ENCODE measurements around the gene TMEM30A. TPM values are rescaled to one million over a fixed set of nuclear protein-coding genes. Genes with fewer than 3 reads are reported as not detected.

Gene TMEM30A
- total and polyA plus RNA-seq, 2 experiments from 2014 or later = 30.0 to 33.5 TPM

DNA sequence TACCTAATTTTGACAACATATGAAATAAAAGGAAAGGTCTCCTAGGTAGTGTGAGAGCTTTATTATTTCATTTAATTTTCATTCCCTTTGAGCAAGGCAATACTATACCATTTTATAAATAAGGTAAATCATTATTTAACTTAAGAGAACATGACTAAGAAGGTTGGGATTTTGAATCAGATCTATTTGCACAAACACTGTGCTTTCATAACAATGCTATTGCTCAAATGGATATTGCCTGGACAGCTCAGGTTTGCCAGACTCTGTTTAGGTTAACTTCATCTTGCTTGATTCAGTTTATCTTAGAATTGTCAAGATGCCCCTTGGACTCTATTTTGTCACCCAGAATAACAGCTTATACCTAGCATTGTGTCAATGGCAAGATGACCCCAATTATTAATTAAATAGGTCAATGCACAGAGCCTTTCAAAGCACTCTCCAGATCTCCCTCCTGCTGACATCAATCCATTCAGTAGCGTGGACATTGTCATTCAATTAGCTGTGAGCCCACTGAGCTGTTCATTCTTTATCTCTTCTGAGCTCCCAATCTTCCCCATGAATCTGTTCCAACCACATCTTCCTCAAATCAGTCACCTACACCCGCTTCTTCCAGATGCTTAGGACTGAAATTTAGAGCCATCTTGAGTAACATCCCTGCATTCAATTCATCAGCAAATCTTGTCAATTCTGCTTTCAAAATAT is 42.1 kb upstream of the TMEM30A start:
- no peak overlapping the region for H3K4me3 ChIP-seq
- TF ChIP-seq, protein P1, sequence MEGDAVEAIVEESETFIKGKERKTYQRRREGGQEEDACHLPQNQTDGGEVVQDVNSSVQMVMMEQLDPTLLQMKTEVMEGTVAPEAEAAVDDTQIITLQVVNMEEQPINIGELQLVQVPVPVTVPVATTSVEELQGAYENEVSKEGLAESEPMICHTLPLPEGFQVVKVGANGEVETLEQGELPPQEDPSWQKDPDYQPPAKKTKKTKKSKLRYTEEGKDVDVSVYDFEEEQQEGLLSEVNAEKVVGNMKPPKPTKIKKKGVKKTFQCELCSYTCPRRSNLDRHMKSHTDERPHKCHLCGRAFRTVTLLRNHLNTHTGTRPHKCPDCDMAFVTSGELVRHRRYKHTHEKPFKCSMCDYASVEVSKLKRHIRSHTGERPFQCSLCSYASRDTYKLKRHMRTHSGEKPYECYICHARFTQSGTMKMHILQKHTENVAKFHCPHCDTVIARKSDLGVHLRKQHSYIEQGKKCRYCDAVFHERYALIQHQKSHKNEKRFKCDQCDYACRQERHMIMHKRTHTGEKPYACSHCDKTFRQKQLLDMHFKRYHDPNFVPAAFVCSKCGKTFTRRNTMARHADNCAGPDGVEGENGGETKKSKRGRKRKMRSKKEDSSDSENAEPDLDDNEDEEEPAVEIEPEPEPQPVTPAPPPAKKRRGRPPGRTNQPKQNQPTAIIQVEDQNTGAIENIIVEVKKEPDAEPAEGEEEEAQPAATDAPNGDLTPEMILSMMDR (IDR thresholded peaks at IDR 0.05; ENCODE audit: low read depth, low read length) = no peak

DNA sequence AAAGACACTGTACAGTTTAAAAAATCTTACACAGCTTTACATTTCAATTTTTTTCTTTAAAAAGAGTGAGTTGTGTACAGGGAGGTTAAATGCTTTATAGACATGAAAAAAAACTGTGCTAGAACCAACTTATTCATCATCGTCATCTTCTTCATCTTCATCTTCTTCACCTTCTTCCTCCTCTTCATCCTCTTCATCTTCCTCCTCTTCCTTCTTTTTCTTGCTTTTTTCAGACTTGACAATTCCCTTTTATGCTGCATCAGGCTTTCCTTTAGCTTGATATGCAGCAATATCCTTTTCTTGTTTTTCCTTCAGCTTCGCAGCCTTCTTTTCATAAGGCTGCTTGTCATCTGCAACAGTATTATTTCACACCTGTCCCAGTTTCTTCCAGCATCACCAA is 34.3 kb upstream of the TMEM30A start:
- H3K4me1 ChIP-seq (ENCODE audit: low read depth) = peaks cover 15% of the 10 kb centered on the region
- H3K27me3 ChIP-seq = no peaks in the 10 kb centered on the region
- H3K9me3 ChIP-seq (ENCODE audit: low read depth) = no peaks in the 10 kb centered on the region
- H3K4me3 ChIP-seq = no peak overlapping the region
- peaks cover 11% of the 10 kb centered on the region for H3K36me3 ChIP-seq
- no peak overlapping the region for H3K27ac ChIP-seq
- no peak for DNase-seq (ENCODE audit: low read depth in 1 of 2, low spot score in 1 of 2)
- TF ChIP-seq, protein P1 (IDR thresholded peaks at IDR 0.05; ENCODE audit: low read depth, low read length) = no peak

More for the DNA sequence above, 42.1 kb upstream of the TMEM30A start:
- Histone ChIP-seq H3K36me3 (peaks cover 5% of the 10 kb centered on the region), H3K27ac (no peak overlapping the region), H3K4me1 (ENCODE audit: low read depth) (no peaks in the 10 kb centered on the region), H3K27me3 (no peaks in the 10 kb centered on the region), H3K9me3 (ENCODE audit: low read depth) (no peaks in the 10 kb centered on the region)
- peak in 1 of 2 donors; percentile 27 for DNase-seq (ENCODE audit: low read depth in 1 of 2, low spot score in 1 of 2)

DNA sequence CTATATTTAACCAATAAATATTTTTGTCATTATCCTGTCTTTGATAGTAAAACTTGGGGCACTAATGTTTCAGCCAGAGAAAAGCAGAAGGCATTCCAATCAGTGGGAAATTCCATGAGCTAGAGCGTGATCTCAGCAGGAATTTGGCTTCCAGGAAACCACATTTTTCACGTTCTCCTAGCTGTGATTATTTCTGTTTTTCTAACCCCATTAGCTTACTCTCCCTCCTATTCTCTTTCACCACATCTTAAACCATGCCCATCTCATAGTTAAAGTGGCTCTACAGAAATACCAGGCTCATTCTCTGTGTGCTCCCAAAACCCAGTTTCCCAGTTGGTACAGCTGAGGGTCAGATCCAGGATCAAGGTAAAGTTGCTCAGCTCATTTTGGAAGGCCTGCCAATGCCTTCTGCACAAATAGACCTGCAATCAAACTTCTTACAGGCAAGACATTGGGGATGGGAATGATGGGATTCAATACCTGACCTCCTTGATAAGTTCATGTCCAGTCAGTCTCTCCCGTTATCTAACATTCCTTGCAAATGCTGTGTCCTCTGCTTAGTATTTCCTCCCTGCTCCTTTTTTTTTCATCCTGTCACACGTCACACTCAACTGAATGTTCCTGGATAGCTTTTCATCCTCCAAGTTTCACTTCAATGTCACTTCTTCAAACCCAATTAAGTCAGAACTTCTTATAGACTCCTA is 33.1 kb upstream of the TMEM30A start:
- TF ChIP-seq, protein P1 (IDR thresholded peaks at IDR 0.05; ENCODE audit: low read depth, low read length) = no peak
- peak; percentile 24 to 86 for DNase-seq (ENCODE audit: low read depth in 1 of 2, low spot score in 1 of 2)
- H3K36me3 ChIP-seq = peaks cover 22% of the 10 kb centered on the region
- peaks cover 15% of the 10 kb centered on the region for H3K4me1 ChIP-seq (ENCODE audit: low read depth)
- no peaks in the 10 kb centered on the region for H3K9me3 ChIP-seq (ENCODE audit: low read depth)
- H3K27ac ChIP-seq = peak overlapping the region; percentile 90
- H3K27me3 ChIP-seq = no peaks in the 10 kb centered on the region
- no peak overlapping the region for H3K4me3 ChIP-seq

DNA sequence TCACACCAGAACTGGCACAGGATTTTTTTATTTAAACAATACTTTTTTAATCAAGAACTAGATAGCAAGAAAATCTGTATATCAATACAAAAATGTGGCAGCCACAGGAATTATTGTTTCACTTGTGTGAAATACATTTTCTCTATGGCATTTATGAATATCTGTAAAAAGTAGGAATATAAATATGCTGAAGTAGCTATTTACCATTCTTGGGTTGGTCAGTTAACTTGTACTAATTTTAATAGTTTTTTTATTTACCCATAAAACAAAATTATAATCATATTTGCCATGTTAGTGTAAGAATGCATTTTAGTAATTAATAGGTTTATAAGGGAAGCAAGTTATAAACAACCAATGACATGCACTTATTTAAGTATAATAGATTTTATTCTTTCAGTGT is 31.4 kb upstream of the TMEM30A start:
- Histone ChIP-seq H3K27ac (no peak overlapping the region), H3K4me3 (no peak overlapping the region), H3K36me3 (peaks cover 30% of the 10 kb centered on the region), H3K4me1 (ENCODE audit: low read depth) (peaks cover 15% of the 10 kb centered on the region), H3K9me3 (ENCODE audit: low read depth) (no peaks in the 10 kb centered on the region), H3K27me3 (no peaks in the 10 kb centered on the region)
- no peak for DNase-seq (ENCODE audit: low read depth in 1 of 2, low spot score in 1 of 2)
- TF ChIP-seq, protein P1 (IDR thresholded peaks at IDR 0.05; ENCODE audit: low read depth, low read length) = no peak

DNA sequence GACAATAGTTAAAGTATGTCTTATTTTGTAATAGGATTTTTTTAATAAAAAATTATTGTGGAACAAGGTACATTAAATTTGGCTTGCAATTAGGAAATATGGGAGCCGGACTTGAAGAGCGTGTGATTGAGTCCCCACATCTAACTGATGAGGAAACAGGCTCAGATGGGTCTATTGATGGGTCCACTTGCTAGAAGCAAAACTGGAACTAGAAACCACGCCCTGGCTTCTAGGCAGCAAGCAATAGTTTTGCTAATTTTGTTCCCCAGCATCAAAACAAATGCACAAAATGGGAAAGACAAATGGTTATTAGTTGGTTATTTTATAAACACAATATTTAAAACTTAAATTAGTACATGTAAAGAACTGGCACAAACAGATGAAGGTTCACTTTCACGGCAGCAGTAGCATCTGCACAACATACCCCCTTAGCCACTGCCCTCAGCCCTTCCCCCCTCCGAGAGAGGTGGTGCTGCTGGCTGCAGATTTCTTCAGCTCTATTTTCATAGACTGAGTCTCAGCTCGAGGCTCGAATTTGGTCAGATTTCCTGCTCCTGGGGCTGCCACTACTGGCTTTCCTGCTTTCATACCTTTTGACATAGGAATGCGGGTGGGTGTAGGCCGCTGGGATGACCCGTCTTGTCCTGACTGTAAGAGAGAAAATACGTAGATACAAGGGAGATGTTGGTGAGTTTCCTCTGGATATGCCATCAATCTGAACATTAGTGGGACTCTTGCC is 23.8 kb upstream of the TMEM30A start:
- no peak for DNase-seq (ENCODE audit: low read depth in 1 of 2, low spot score in 1 of 2)
- H3K27me3 ChIP-seq = no peaks in the 10 kb centered on the region
- H3K4me1 ChIP-seq (ENCODE audit: low read depth) = peaks cover 10% of the 10 kb centered on the region
- TF ChIP-seq, protein P1 (IDR thresholded peaks at IDR 0.05; ENCODE audit: low read depth, low read length) = no peak
- peak overlapping the region; percentile 8 for H3K27ac ChIP-seq
- peaks cover 42% of the 10 kb centered on the region for H3K36me3 ChIP-seq
- H3K4me3 ChIP-seq = no peak overlapping the region
- H3K9me3 ChIP-seq (ENCODE audit: low read depth) = no peaks in the 10 kb centered on the region

Data from cardiac muscle cell (in vitro differentiated cells and primary cell).